BE2C (cell line): ENCODE data around the gene USP20.

ENCODE experiments used
- DNase-seq: peaks from one replicate; pipeline ENCODE4 v3.0.0-alpha.2; 2020
- H3K27me3 ChIP-seq: fragments of 250-450 bp; sonication (Bioruptor Pico); 2 replicates; pipeline ENCODE4 v1.5.1; 2020; ENCODE audit warnings: mild to moderate bottlenecking
- H3K36me3 ChIP-seq: fragments of 250-450 bp; sonication (Bioruptor Pico); 2 replicates; pipeline ENCODE4 v1.5.1; 2020; ENCODE audit warnings: mild to moderate bottlenecking
- H3K4me1 ChIP-seq: fragments of 250-450 bp; sonication (Bioruptor Pico); 2 replicates; pipeline ENCODE4 v1.5.1; 2020
- H3K4me3 ChIP-seq: 2 replicates; pipeline ENCODE4 v1.5.1; 2011; ENCODE audit warnings: low read depth, low read length
- H3K9me3 ChIP-seq: fragments of 250-450 bp; sonication (Bioruptor Pico); 2 replicates; pipeline ENCODE4 v1.5.1; 2020
- CTCF ChIP-seq: IDR thresholded peaks from 2 replicates; pipeline ENCODE4 v1.5.1; 2012; ENCODE audit warnings: mild to moderate bottlenecking, low read depth, low read length

The USP20 gene

GRCh38 chr9:129873563-129874190 lies 38.4 kb downstream of the USP20 start:
- Histone ChIP-seq H3K4me1 (peaks cover 17% of the 10 kb centered on the region), H3K36me3 (peaks cover 14% of the 10 kb centered on the region), H3K27me3 (no peaks in the 10 kb centered on the region), H3K9me3 (no peaks in the 10 kb centered on the region), H3K4me3 (no peak overlapping the region)
- DNase-seq, result no peak
- peak; percentile 18; the same call in 1 of the 2 replicates for TF ChIP-seq CTCF

- H3K27me3 ChIP-seq, result no peaks in the 10 kb centered on the region
- H3K4me3 ChIP-seq, result no peak overlapping the region
- peaks cover 17% of the 10 kb centered on the region for H3K4me1 ChIP-seq
- no peaks in the 10 kb centered on the region for H3K9me3 ChIP-seq
- DNase-seq, result peak; percentile 48
- no peak for TF ChIP-seq CTCF
- H3K36me3 ChIP-seq, result peaks cover 14% of the 10 kb centered on the region
Measured at GRCh38 chr9:129874261-129875101, 39.2 kb downstream of the USP20 start.

GRCh38 chr9:129875181-129875611 lies 39.9 kb downstream of the USP20 start:
- no peaks in the 10 kb centered on the region for H3K9me3 ChIP-seq
- H3K27me3 ChIP-seq, result no peaks in the 10 kb centered on the region
- H3K4me3 ChIP-seq, result no peak overlapping the region
- peaks cover 14% of the 10 kb centered on the region for H3K36me3 ChIP-seq
- DNase-seq, result no peak
- TF ChIP-seq CTCF, result peak; percentile 34
- peaks cover 17% of the 10 kb centered on the region for H3K4me1 ChIP-seq

- DNase-seq, result peak; percentile 61
- H3K27me3 ChIP-seq, result no peaks in the 10 kb centered on the region
- H3K36me3 ChIP-seq, result peaks cover 14% of the 10 kb centered on the region
- H3K4me1 ChIP-seq, result peaks cover 17% of the 10 kb centered on the region
- TF ChIP-seq CTCF, result no peak
- H3K9me3 ChIP-seq, result no peaks in the 10 kb centered on the region
- H3K4me3 ChIP-seq, result no peak overlapping the region
Measured at GRCh38 chr9:129875687-129876395, 40.6 kb downstream of the USP20 start.

- no peak for DNase-seq
- H3K36me3 ChIP-seq, result peaks cover 14% of the 10 kb centered on the region
- no peaks in the 10 kb centered on the region for H3K9me3 ChIP-seq
- H3K4me3 ChIP-seq, result no peak overlapping the region
- no peaks in the 10 kb centered on the region for H3K27me3 ChIP-seq
- no peak for TF ChIP-seq CTCF
- peaks cover 17% of the 10 kb centered on the region for H3K4me1 ChIP-seq
Measured at GRCh38 chr9:129876815-129877214, 41.6 kb downstream of the USP20 start.

- Histone ChIP-seq H3K36me3 (peaks cover 16% of the 10 kb centered on the region), H3K4me1 (peaks cover 17% of the 10 kb centered on the region), H3K9me3 (no peaks in the 10 kb centered on the region), H3K4me3 (no peak overlapping the region), H3K27me3 (no peaks in the 10 kb centered on the region)
- TF ChIP-seq CTCF, result no peak
- no peak for DNase-seq
Measured at GRCh38 chr9:129878291-129878690, 43.0 kb downstream of the USP20 start.
